ENCODE measurements around the gene FHIP2A. TPM values are rescaled to one million over a fixed set of nuclear protein-coding genes. Genes with fewer than 3 reads are reported as not detected.

Gene FHIP2A
- total and polyA plus RNA-seq, 2 of the 4 experiments (the other 2 are of a cell fraction): 10.7 to 16.5 TPM

- no peaks in the 10 kb centered on the region for H3K27me3 ChIP-seq (ENCODE audit: control insufficient read depth, insufficient read depth, low read length)
- no TSS peak for BruUV-seq (replicated peaks)
- H3K9ac ChIP-seq (ENCODE audit: low read depth, low read length): no peak overlapping the region
- dilution Hi-C loops (cut with HindIII; ENCODE audit: low sequenced_read_pairs, unreplicated experiment): no loop called here
- no peak overlapping the region for H3K56ac ChIP-seq (ENCODE audit: extremely low read depth, insufficient read depth, low read length)
- no peaks in the 10 kb centered on the region for H3K36me3 ChIP-seq (ENCODE audit: control insufficient read depth, insufficient read depth, low read length)
- in situ Hi-C loops (cut with MboI; ENCODE audit: low sequenced_read_pairs): no loop called here
- H3K23ac ChIP-seq (ENCODE audit: low read depth, low read length): no peak overlapping the region
- no peak overlapping the region for H3K4ac ChIP-seq (ENCODE audit: low read depth, low read length)
- H2AFZ ChIP-seq (replicated peaks; ENCODE audit: low read length, poor library complexity): no peak overlapping the region
- H3K9me3 ChIP-seq (ENCODE audit: control insufficient read depth, insufficient read depth, low read length): no peaks in the 10 kb centered on the region
- ATAC-seq (ENCODE audit: low read depth) (no peak), DNase-seq (no peak)
- H4K5ac ChIP-seq (ENCODE audit: low read depth, low read length): no peak overlapping the region
- H2AK5ac ChIP-seq (ENCODE audit: low read depth, low read length): no peak overlapping the region
- H3K4me2 ChIP-seq (ENCODE audit: low read depth, low read length): no peak overlapping the region
- no peak overlapping the region for H4K8ac ChIP-seq (ENCODE audit: low read depth in 2 of 2, low read length in 2 of 2)
- no peak overlapping the region for H2AK9ac ChIP-seq (replicated peaks; ENCODE audit: low read depth, low read length, poor library complexity)
- H2BK15ac ChIP-seq (ENCODE audit: low read depth, low read length): no peak overlapping the region
- no peak overlapping the region for H2BK120ac ChIP-seq (ENCODE audit: low read depth, low read length)
- no CpG with 5 or more reads among the region's 2 CpGs for WGBS, 2 experiments (ENCODE audit: extremely low coverage in 2 of 2, insufficient read length in 1 of 2)
- no peaks in the 10 kb centered on the region for H3K9me1 ChIP-seq (ENCODE audit: insufficient read depth, low read length)
- no peak overlapping the region for H2BK5ac ChIP-seq (ENCODE audit: low read depth, low read length, poor library complexity, severe bottlenecking)
- no peak overlapping the region for H3K27ac ChIP-seq (ENCODE audit: insufficient read depth, low read length)
- ChIA-PET POLR2A (ENCODE audit: unreplicated experiment) (no interaction called here), CTCF (no interaction called here)
- intact Hi-C loops (cut with micrococcal nuclease): no loop called here
- no peak overlapping the region for H2BK20ac ChIP-seq (ENCODE audit: low read depth, low read length)
- no peak overlapping the region for H3K18ac ChIP-seq (ENCODE audit: low read depth, low read length)
- TF ChIP-seq NFE2L2 (IDR thresholded peaks at IDR 0.05; ENCODE audit: low read depth, low read length) (no peak), RAD21 (IDR thresholded peaks at IDR 0.05; ENCODE audit: low read length) (no peak), POLR2A (IDR thresholded peaks at IDR 0.05; ENCODE audit: low read depth, low read length) (no peak), RCOR1 (IDR thresholded peaks at IDR 0.05; ENCODE audit: insufficient replicate concordance, low read length) (no peak)
- no peak overlapping the region for H4K91ac ChIP-seq (ENCODE audit: insufficient read depth, low read depth, low read length)
- peaks cover 0 to 5% of the 10 kb centered on the region in 2 experiments; a peak in 1 of 4 replicates for H3K79me1 ChIP-seq (ENCODE audit: low read depth in 1 of 2, low read length in 2 of 2)
- H3K14ac ChIP-seq (replicated peaks; ENCODE audit: low read depth, low read length): no peak overlapping the region
- H3K4me1 ChIP-seq (ENCODE audit: control insufficient read depth, insufficient read depth, low read length): peaks cover 2% of the 10 kb centered on the region; the same call in 1 of the 2 replicates
- H4K20me1 ChIP-seq (ENCODE audit: insufficient read depth, low read length): no peaks in the 10 kb centered on the region
- H3K4me3 ChIP-seq (ENCODE audit: insufficient read depth, low read depth, low read length): no peak overlapping the region
These were observed 12.6 kb upstream of the FHIP2A start for GRCh38 chr10:114808982-114809381.

All from IMR-90 (cell line).